AML-193 (cell line): Measurements from ENCODE around the gene UNG.

ENCODE experiments used
- DNase-seq, 2 experiments: peaks; one replicate each; lab custom pipeline; 2025; lab: John Stamatoyannopoulos, UW

The UNG gene

DNA sequence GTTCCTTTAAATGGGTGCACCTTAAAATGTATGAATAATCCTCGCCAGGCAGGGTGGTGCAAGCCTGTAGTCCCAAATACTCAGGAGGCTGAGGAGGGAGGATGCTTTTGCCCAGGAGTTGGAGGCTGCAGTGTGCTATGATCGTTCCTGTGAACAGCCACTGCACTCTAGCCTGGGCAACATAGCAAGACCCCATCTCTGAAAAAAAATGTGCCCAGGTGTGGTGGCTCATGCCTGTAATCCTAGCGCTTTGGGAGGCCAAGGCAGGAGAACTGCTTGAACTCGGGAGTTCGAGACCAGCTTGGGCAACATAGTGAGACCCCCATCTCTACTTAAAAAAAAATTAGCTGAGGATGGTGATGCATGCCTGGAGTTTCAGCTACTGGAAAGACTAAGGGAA is 58.6 kb downstream of the UNG start:
- DNase-seq: no peak

DNA sequence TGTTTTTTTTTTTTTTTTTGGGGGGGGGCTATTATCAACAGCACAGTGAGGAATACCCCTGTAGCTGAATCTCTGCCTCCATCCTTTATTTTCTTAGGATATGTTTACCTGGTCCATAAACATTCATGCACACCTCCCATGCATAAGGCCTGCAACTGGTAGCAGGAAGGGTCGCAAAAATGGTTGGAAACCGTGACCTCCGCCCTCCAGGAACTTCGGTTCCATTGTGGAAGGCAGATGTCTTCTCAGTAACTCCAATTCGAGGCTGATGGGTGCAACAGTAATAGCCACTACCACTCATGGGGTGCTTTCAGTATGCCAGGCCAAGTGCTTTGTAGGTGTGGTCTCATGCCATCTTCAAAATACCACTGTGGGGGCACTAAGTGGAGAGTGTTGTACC is 59.2 kb downstream of the UNG start:
- no peak for DNase-seq

GRCh38 chr12:109157986-109158385 is 60.6 kb downstream of the UNG start:
- no peak for DNase-seq

- no peak for DNase-seq
These were observed 63.0 kb downstream of the UNG start for GRCh38 chr12:109160433-109160832.
